GM19452 (cell line): ENCODE data around the gene LGALS4.
"Not testable (repeated sequence)": the region's sequence is repeated elsewhere in the genome, so short reads cannot be mapped to it uniquely, and the experiment has no call there.

Source experiments
- ATAC-seq: cut with Tn5 transposase; IDR thresholded peaks from one replicate; pipeline ENCODE4 v1.9.1; 2021; ENCODE audit not compliant: unreplicated experiment

The LGALS4 gene

GRCh38 chr19:38821230-38821825 lies 8.6 kb upstream of the LGALS4 start:
- not testable (repeated sequence) for ATAC-seq

- no peak for ATAC-seq
Observed at GRCh38 chr19:38819231-38819920, 6.6 kb upstream of the LGALS4 start.

- ATAC-seq = no peak
Observed at GRCh38 chr19:38817081-38817480, 4.3 kb upstream of the LGALS4 start.

GRCh38 chr19:38816131-38816750 lies 3.5 kb upstream of the LGALS4 start:
- no peak for ATAC-seq

GRCh38 chr19:38815059-38816001 lies 2.6 kb upstream of the LGALS4 start:
- ATAC-seq = no peak

- not testable (repeated sequence) for ATAC-seq
Observed at GRCh38 chr19:38813932-38814331, 1.2 kb upstream of the LGALS4 start.

GRCh38 chr19:38813323-38813722 lies 578 bp upstream of the LGALS4 start:
- no peak for ATAC-seq

- ATAC-seq = no peak
Observed at GRCh38 chr19:38812009-38812840, 520 bp downstream of the LGALS4 start.

GRCh38 chr19:38809592-38810252 lies 3.0 kb downstream of the LGALS4 start:
- ATAC-seq = no peak

- no peak for ATAC-seq
Observed at GRCh38 chr19:38808741-38809140, 4.0 kb downstream of the LGALS4 start.

GRCh38 chr19:38807374-38808098 lies 5.2 kb downstream of the LGALS4 start:
- not testable (repeated sequence) for ATAC-seq

GRCh38 chr19:38806371-38806770 lies 6.4 kb downstream of the LGALS4 start:
- ATAC-seq = no peak

GRCh38 chr19:38805180-38805579 lies 7.6 kb downstream of the LGALS4 start:
- ATAC-seq = no peak

- ATAC-seq = no peak
Observed at GRCh38 chr19:38803543-38803942, 9.2 kb downstream of the LGALS4 start.

- ATAC-seq = no peak
Observed at GRCh38 chr19:38801359-38802095, 11.2 kb downstream of the LGALS4 start.

- ATAC-seq = no peak
Observed at GRCh38 chr19:38800577-38801347, 12.0 kb downstream of the LGALS4 start.

GRCh38 chr19:38799104-38799503 lies 13.6 kb downstream of the LGALS4 start:
- no peak for ATAC-seq

GRCh38 chr19:38797781-38798180 lies 15.0 kb downstream of the LGALS4 start:
- not testable (repeated sequence) for ATAC-seq
